ENCODE measurements around the gene DUSP10. TPM values are rescaled to one million over a fixed set of nuclear protein-coding genes. Genes with fewer than 3 reads are reported as not detected.
A peak's percentile ranks its signal among the peaks of the same experiment; 100 is the strongest.

The DUSP10 gene
- total and polyA plus RNA-seq, 2 of the 13 experiments (the other 11 are each of a cell fraction or from before 2014, with no cell fraction given), result 2.1 to 4.4 TPM

DNA sequence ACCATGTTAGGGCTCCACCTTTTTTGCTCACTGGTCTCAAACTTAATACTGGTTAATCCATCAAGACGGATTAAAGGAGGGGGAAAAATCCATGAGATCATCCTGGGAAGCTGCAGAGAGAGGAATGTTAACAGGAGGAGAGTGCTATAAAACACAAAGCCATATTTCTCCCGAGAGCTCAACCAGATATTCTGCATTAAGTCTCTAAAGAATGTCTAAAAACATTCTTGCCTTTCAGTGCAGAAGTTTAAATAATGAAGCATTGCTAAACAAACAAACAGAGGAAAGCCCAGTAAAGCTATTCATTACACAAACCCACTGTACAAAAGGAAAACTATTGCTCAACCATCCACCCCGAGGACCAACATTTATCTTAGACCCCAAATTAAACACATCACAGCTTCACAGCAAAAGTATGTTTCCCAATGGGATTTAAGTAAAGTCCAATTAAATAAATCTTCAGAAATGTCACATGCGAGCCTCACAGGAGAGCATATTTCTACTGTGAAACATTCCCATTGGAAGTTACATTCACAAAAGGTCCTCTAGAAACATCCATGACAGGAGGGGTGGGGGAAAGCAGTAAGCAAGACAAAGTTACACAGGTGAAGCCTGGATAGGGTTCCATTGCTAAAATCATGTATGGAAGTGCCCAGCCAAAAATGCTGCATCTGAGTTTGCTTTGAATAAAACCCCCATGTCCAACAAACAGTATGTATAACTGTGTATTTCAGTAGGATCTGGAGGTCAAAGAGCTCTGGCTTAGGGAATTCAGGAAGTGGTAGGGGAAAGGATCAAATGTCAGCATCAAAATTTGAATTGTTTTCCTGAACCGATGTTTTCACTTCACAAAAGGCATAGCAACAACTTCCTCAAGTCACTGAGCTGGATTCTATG is 23.3 kb downstream of the DUSP10 start:
- FAIRE-seq (peak; percentile 77), DNase-seq (ENCODE audit: low spot score) (peak; percentile 79), ATAC-seq (peak; percentile 31)
- Histone ChIP-seq H3K4me2 (ENCODE audit: low read depth, low read length) (peak overlapping the region; percentile 73), H3K9ac (ENCODE audit: insufficient read depth, low read depth, low read length) (peak overlapping the region; percentile 51), H3K9me3 (ENCODE audit: low read length) (peaks cover 3% of the 10 kb centered on the region), H3K4me1 (ENCODE audit: insufficient read depth, low read length) (peaks cover 63% of the 10 kb centered on the region), H3K79me2 (ENCODE audit: insufficient read depth, low read length) (no peaks in the 10 kb centered on the region), H3K36me3 (replicated peaks in 1 of 2; ENCODE audit: control insufficient read depth in 1 of 2, insufficient read depth in 2 of 2, low read length in 2 of 2) (no peaks in the 10 kb centered on the region), H3K27ac (ENCODE audit: extremely low read length, insufficient read depth, low read length) (peak overlapping the region; percentile 64), H4K20me1 (ENCODE audit: insufficient read depth, low read length) (no peaks in the 10 kb centered on the region), H3K4me3 (replicated peaks in 1 of 3; ENCODE audit: insufficient read depth in 1 of 3, low read depth in 2 of 3, low read length in 3 of 3) (peak overlapping the region; percentile 9 to 22 (median 12); a peak in 2 of 6 replicates), H3K27me3 (ENCODE audit: control insufficient read depth in 1 of 2, insufficient read depth in 2 of 2, low read length in 2 of 2) (no peaks in the 10 kb centered on the region), H2AFZ (ENCODE audit: low read length) (no peak overlapping the region)
- ChIA-PET CTCF (ENCODE audit: low intra/inter-chr PET ratio, low total read pairs) (no interaction called here), POLR2A (interaction anchor here (0.7 to 3.4 kb wide), 7 partner anchors 10 to 343 kb away, joined by 3 to 92 read pairs (median 4); partner anchors contain the start of gene DUSP10)
- in situ Hi-C loops (cut with HindIII; ENCODE audit: extremely low pct_ligation_motif_present, low pct_unique_long_range_greater_than_20kb) (no loop called here), intact Hi-C loops (cut with micrococcal nuclease; ENCODE audit: unreplicated experiment) (loop anchor here (1.0 kb wide), 1 partner anchor 24 kb away; the partner anchor contains the start of gene DUSP10)
- BruUV-seq (replicated peaks), result no TSS peak
- WGBS (ENCODE audit: low lambda C conversion rate), result 3% methylated on average over 5 of the region's 5 CpGs
- TF ChIP-seq PLSCR1 (CRISPR knock-in tag; IDR thresholded peaks at IDR 0.05; ENCODE audit: borderline replicate concordance) (no peak), ZNF547 (CRISPR knock-in tag; IDR thresholded peaks at IDR 0.05) (no peak), CEBPG (CRISPR knock-in tag; IDR thresholded peaks at IDR 0.05) (peak; percentile 96), SNAI1 (CRISPR knock-in tag; IDR thresholded peaks at IDR 0.05; ENCODE audit: borderline replicate concordance) (0 out of 2 replicates have a peak, but pooled peaks have one; percentile 49), TBX2 (CRISPR knock-in tag; IDR thresholded peaks at IDR 0.05; ENCODE audit: borderline replicate concordance) (0 out of 2 replicates have a peak, but pooled peaks have one; percentile 37), FOXA3 (CRISPR knock-in tag; IDR thresholded peaks at IDR 0.05) (peak; percentile 89), FOXO1 (CRISPR knock-in tag; IDR thresholded peaks at IDR 0.05) (peak; percentile 52; the same call in 1 of the 2 replicates), SOX5 (CRISPR knock-in tag; IDR thresholded peaks at IDR 0.05; ENCODE audit: borderline replicate concordance) (peak; percentile 89), ZNF570 (CRISPR knock-in tag; IDR thresholded peaks at IDR 0.05; ENCODE audit: borderline replicate concordance) (no peak), HMG20A (CRISPR knock-in tag; IDR thresholded peaks at IDR 0.05; ENCODE audit: borderline replicate concordance) (peak; percentile 89), RNF2 (conservative IDR thresholded peaks at IDR 0.05; ENCODE audit: low read depth) (no peak), DNMT3B (CRISPR knock-in tag; conservative IDR thresholded peaks at IDR 0.05) (0 out of 2 replicates have a peak, but pooled peaks have one; percentile 40), CEBPZ (IDR thresholded peaks at IDR 0.05; ENCODE audit: low read length) (no peak), ZNF713 (CRISPR knock-in tag; IDR thresholded peaks at IDR 0.05) (no peak)
- TF ChIP-seq, protein P1, sequence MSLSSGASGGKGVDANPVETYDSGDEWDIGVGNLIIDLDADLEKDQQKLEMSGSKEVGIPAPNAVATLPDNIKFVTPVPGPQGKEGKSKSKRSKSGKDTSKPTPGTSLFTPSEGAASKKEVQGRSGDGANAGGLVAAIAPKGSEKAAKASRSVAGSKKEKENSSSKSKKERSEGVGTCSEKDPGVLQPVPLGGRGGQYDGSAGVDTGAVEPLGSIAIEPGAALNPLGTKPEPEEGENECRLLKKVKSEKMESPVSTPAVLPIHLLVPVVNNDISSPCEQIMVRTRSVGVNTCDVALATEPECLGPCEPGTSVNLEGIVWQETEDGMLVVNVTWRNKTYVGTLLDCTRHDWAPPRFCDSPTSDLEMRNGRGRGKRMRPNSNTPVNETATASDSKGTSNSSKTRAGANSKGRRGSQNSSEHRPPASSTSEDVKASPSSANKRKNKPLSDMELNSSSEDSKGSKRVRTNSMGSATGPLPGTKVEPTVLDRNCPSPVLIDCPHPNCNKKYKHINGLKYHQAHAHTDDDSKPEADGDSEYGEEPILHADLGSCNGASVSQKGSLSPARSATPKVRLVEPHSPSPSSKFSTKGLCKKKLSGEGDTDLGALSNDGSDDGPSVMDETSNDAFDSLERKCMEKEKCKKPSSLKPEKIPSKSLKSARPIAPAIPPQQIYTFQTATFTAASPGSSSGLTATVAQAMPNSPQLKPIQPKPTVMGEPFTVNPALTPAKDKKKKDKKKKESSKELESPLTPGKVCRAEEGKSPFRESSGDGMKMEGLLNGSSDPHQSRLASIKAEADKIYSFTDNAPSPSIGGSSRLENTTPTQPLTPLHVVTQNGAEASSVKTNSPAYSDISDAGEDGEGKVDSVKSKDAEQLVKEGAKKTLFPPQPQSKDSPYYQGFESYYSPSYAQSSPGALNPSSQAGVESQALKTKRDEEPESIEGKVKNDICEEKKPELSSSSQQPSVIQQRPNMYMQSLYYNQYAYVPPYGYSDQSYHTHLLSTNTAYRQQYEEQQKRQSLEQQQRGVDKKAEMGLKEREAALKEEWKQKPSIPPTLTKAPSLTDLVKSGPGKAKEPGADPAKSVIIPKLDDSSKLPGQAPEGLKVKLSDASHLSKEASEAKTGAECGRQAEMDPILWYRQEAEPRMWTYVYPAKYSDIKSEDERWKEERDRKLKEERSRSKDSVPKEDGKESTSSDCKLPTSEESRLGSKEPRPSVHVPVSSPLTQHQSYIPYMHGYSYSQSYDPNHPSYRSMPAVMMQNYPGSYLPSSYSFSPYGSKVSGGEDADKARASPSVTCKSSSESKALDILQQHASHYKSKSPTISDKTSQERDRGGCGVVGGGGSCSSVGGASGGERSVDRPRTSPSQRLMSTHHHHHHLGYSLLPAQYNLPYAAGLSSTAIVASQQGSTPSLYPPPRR (CRISPR knock-in tag; IDR thresholded peaks at IDR 0.05; ENCODE audit: borderline replicate concordance), result peak; percentile 48; the same call in 1 of the 2 replicates
